CD4-positive, alpha-beta T cell treated with Interleukin-2 at 100 ng/mL for 4 hours (primary cell): ENCODE measurements around the gene YIPF2.

Experiments used
- DNase-seq: peaks from one replicate; pipeline ENCODE4 v3.0.0-alpha.2; 2020; ENCODE audit warnings: low spot score

Gene YIPF2

DNA sequence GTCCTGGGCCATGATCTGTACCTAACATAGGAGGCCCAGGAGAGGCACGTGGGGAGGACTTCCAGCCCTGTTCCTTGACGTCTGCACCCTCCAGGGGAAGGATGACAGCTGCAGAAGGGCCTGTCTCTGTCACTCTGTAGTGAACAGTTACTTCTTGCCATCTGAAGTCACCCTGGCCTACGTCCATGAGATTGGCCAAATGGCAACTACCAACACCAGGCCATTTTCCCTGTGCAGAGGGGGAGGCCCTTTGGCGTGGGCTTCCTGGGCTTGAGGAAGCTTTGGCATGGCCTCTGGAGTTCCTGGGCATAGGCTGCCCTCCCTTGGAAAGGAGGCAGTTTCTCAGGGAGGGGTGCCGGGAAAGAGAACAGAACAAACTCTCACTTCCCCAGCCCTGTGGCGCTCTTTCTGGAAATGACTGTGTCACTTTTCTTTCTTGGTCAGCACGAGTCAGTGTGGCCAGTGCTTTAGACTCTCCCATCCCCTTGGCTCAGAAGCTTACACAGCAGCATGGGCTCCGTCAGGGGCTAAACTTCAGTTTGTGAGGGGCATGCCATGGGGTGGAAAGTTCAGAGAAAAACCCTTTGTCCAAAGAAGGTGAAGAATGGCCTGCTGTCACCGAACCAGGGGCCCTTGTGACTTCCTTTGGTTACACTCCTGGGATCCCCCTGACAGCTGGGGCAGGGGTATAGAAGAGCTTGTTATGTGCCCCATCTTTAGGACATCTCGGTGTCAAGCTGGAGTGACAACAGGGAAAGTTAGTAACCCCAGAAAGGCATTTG, 51.8 kb downstream of the YIPF2 start:
- DNase-seq, result no peak

- DNase-seq, result no peak
Observed at GRCh38 chr19:10874024-10874423, 54.4 kb downstream of the YIPF2 start.

GRCh38 chr19:10872546-10873107, 55.8 kb downstream of the YIPF2 start:
- no peak for DNase-seq
